Measurements from ENCODE around the gene UBE2Q1.

The UBE2Q1 gene

DNA sequence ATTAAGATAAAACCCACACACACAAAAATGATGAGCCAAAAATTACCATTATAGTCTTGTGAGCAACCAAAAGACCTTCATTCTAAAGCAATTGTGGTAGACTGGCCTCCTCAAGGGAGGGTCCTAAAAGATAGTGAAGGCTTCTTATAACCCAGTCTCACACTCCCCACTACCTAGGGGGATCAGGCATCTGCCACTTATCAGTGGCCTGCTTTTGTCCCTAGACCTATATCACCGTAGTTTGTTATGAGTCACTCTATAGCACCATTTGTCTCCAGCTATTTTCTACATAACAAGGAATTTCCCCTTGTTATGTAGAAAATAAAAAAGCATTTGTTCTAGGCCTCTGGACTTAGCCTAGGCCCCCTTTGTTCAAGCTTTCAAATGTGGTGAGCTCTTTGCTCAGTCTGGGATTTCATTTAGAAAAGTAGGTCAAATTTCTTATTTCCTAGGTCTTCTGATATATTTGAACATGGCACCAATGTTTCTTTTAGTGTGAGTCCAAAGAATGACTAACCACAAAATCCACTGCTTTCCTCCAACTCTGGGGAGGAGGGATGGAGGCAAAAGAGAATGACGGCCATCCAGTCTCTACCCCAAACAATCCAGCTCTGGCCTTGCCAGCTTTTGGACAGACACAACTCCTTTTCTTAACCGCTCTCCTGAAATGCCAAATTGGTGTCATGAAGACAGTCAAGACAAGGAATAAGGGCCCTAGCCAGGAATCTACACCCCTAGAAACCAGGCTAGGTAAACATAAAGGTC is 40.6 kb upstream of the UBE2Q1 start:
- no peak overlapping the region for H3K4me3 ChIP-seq (replicated peaks; ENCODE audit: low read depth, low read length)
- no peak for TF ChIP-seq CTCF (IDR thresholded peaks at IDR 0.05; ENCODE audit: low read depth, low read length, missing control alignments)
- no peak for DNase-seq (ENCODE audit: extremely low read depth, low read depth)

DNA sequence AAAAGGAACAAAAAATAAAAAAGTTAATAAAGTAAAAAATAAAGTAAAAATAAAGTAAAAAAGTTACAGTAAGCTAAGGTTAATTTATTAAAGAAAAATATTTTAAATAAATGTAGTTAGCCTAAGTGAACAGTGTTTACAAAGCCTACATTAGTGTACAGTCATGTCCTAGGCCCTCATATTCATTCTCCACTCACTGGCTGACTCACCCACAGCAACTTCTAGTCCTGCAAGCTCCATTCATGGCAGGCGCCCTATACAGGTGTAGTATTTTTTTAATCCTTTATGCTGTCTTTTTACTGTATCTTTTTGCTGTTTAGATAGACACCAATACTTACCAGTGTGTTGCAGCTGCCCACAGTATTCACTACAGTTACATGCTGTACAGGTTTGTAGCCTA is 37.2 kb upstream of the UBE2Q1 start:
- no peak overlapping the region for H3K4me3 ChIP-seq (replicated peaks; ENCODE audit: low read depth, low read length)
- TF ChIP-seq CTCF (IDR thresholded peaks at IDR 0.05; ENCODE audit: low read depth, low read length, missing control alignments) = no peak
- no peak for DNase-seq (ENCODE audit: extremely low read depth, low read depth)

GRCh38 chr1:154594811-154595210 is 36.3 kb upstream of the UBE2Q1 start:
- DNase-seq (ENCODE audit: extremely low read depth, low read depth) = no peak
- H3K4me3 ChIP-seq (replicated peaks; ENCODE audit: low read depth, low read length) = no peak overlapping the region
- no peak for TF ChIP-seq CTCF (IDR thresholded peaks at IDR 0.05; ENCODE audit: low read depth, low read length, missing control alignments)

DNA sequence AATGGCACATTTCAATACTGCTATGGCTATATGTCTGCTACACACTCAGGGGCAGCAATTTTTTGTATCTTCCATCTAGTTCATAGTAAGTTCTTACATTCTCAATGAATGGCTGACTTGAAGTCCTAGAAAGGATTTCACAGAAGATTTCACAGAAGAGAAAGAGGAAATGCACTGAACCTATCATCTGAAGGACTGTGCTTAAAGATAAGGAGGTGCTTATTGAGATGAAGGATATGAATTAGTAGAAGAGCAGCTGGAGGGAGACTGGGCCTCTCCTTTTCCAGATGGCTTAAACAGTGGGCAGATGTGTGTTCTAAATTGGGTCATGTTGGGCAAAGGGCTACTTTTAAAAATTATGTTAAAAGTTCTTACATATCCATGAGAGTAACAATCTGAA is 34.9 kb upstream of the UBE2Q1 start:
- no peak for TF ChIP-seq CTCF (IDR thresholded peaks at IDR 0.05; ENCODE audit: low read depth, low read length, missing control alignments)
- no peak for DNase-seq (ENCODE audit: extremely low read depth, low read depth)
- H3K4me3 ChIP-seq (replicated peaks; ENCODE audit: low read depth, low read length) = no peak overlapping the region

- TF ChIP-seq CTCF (IDR thresholded peaks at IDR 0.05; ENCODE audit: low read depth, low read length, missing control alignments) = no peak
- H3K4me3 ChIP-seq (replicated peaks; ENCODE audit: low read depth, low read length) = no peak overlapping the region
- no peak for DNase-seq (ENCODE audit: extremely low read depth, low read depth)
Observed at GRCh38 chr1:154591206-154591605, 32.7 kb upstream of the UBE2Q1 start.

- no peak for TF ChIP-seq CTCF (IDR thresholded peaks at IDR 0.05; ENCODE audit: low read depth, low read length, missing control alignments)
- no peak for DNase-seq (ENCODE audit: extremely low read depth, low read depth)
- no peak overlapping the region for H3K4me3 ChIP-seq (replicated peaks; ENCODE audit: low read depth, low read length)
Observed at GRCh38 chr1:154590756-154591155, 32.3 kb upstream of the UBE2Q1 start.

DNA sequence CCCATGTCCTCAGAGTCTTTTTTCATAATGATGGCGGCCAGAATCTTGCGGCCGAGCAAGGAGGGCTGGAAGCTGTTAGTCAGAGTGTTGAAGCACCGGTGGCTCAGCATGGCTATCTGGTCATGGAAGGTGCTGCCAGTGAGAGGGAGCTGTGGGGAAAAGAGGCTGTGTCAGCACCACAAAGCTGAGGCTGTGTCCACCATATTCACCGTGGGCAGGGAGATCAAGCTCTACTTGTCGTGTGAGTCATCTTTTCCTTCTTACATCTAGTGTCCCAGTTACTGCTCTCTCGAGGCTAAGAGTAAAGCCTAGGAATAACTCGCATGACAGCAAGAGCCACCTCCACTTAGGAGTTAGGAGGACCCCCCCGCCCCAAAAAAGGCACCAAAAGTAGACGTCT is 31.3 kb upstream of the UBE2Q1 start:
- no peak for TF ChIP-seq CTCF (IDR thresholded peaks at IDR 0.05; ENCODE audit: low read depth, low read length, missing control alignments)

More for the DNA sequence above, 31.3 kb upstream of the UBE2Q1 start:
- no peak overlapping the region for H3K4me3 ChIP-seq (replicated peaks; ENCODE audit: low read depth, low read length)
- DNase-seq (ENCODE audit: extremely low read depth, low read depth) = no peak
